Endothelial cell of umbilical vein (primary cell): ENCODE measurements around the gene LCA5L. TPM values are rescaled to one million over a fixed set of nuclear protein-coding genes. Genes with fewer than 3 reads are reported as not detected.

Experiments used
- BruUV-seq: library from RNA; stranded (reverse); fragments of 400-500 nt; replicated peaks from 2 replicates; lab custom pipeline; 2021; lab: Mats Ljungman, UMichigan
- CTCF ChIA-PET: fragments of 300-600, 350-600 bp; sonication (Branson Sonifier 250); formaldehyde crosslinking; loops from one replicate; lab custom pipeline; 2021; ENCODE audit warnings: antibody characterized with exemption, inconsistent platforms; lab: Charles Lee
- POLR2A ChIA-PET: fragments of 300-600, 350-600 bp; sonication (Branson Sonifier 250); formaldehyde crosslinking; loops from one replicate; lab custom pipeline; 2021; ENCODE audit warnings: antibody characterized with exemption, inconsistent platforms; lab: Charles Lee
- DNase-seq: peaks from one replicate; pipeline ENCODE4 v3.0.0-alpha.2; 2011; ENCODE audit warnings: low read depth, low spot score
- FAIRE-seq: peaks from 2 replicates; lab custom pipeline; 2011; peaks lifted over from hg19 to GRCh38; lab: Jason Lieb, UNC
- H2AFZ ChIP-seq: 2 replicates; pipeline ENCODE4 v1.6.0; 2012; ENCODE audit warnings: low read depth, low read length, control low read depth, inconsistent platforms
- H3K27ac ChIP-seq: 2 replicates; pipeline ENCODE4 v1.5.1; 2011; ENCODE audit warnings: low read depth, mild to moderate bottlenecking, control low read depth, low read length, moderate library complexity; ENCODE audit not compliant: insufficient read depth
- H3K27me3 ChIP-seq, 2 experiments: 2 replicates each; pipeline versions ENCODE4 v1.6.0 to v1.6.1; 2011; ENCODE audit warnings: low read length in 2 of 2, mixed read lengths in 1 of 2; ENCODE audit not compliant: control insufficient read depth in 2 of 2, insufficient read depth in 2 of 2
- H3K36me3 ChIP-seq, 2 experiments: 2 replicates in 1 of 2; 3 replicates in 1 of 2; pipeline ENCODE4 v1.5.1; 2011; ENCODE audit warnings: low read length in 2 of 2, mild to moderate bottlenecking in 1 of 2, moderate library complexity in 1 of 2; ENCODE audit not compliant: control insufficient read depth in 2 of 2, insufficient read depth in 2 of 2; ENCODE audit errors: extremely low read depth in 1 of 2
- H3K4me1 ChIP-seq: 3 replicates; pipeline ENCODE4 v1.5.1; 2011; ENCODE audit warnings: mild to moderate bottlenecking, low read length; ENCODE audit not compliant: control insufficient read depth, insufficient read depth; ENCODE audit errors: extremely low read depth
- H3K4me2 ChIP-seq: 2 replicates; pipeline ENCODE4 v1.6.1; 2011; ENCODE audit warnings: low read length, control low read depth, mixed read lengths; ENCODE audit not compliant: insufficient read depth
- H3K4me3 ChIP-seq, 3 experiments: fragments of 200-600 bp in 1 of 3; sonication (generic), shearing (Covaris generic) in 1 of 3; replicated peaks in 1 of 3; 2 replicates each; pipeline ENCODE4 v1.5.1; 2011 to 2016; ENCODE audit warnings: control low read depth in 3 of 3, low read length in 3 of 3, mild to moderate bottlenecking in 2 of 3, inconsistent platforms in 1 of 3, low read depth in 1 of 3, moderate library complexity in 1 of 3; ENCODE audit not compliant: insufficient read depth in 1 of 3
- H3K79me2 ChIP-seq: 2 replicates; pipeline ENCODE4 v1.6.0; 2012; ENCODE audit warnings: low read length, inconsistent platforms; ENCODE audit not compliant: control insufficient read depth, insufficient read depth
- H3K9ac ChIP-seq: replicated peaks from 2 replicates; pipeline ENCODE3; 2011; ENCODE audit warnings: low read length, control low read depth; ENCODE audit not compliant: insufficient read depth; ENCODE audit errors: extremely low read depth
- H3K9me1 ChIP-seq: replicated peaks from 3 replicates; pipeline ENCODE4 v1.6.0; 2011; ENCODE audit warnings: mild to moderate bottlenecking, low read length; ENCODE audit not compliant: control insufficient read depth, insufficient read depth; ENCODE audit errors: extremely low read depth
- H3K9me3 ChIP-seq: replicated peaks from 2 replicates; pipeline ENCODE4 v1.5.1; 2012; ENCODE audit warnings: low read length, inconsistent platforms; ENCODE audit not compliant: control insufficient read depth, insufficient read depth
- H4K20me1 ChIP-seq: replicated peaks from 2 replicates; pipeline ENCODE3; 2011; ENCODE audit warnings: mild to moderate bottlenecking, low read length; ENCODE audit not compliant: control insufficient read depth, insufficient read depth; ENCODE audit errors: extremely low read depth
- CTCF ChIP-seq, 2 donors: IDR thresholded peaks; 1 replicate in 1 of 2; 2 replicates in 1 of 2; pipeline ENCODE4 v1.5.1; 2011; ENCODE audit warnings: low read length in 2 of 2, mild to moderate bottlenecking in 2 of 2, moderate library complexity in 2 of 2, control low read depth in 1 of 2, inconsistent platforms in 1 of 2, low read depth in 1 of 2; ENCODE audit not compliant: insufficient read depth in 1 of 2; ENCODE audit errors: extremely low read depth in 1 of 2
- EZH2 ChIP-seq: IDR thresholded peaks from 2 replicates; pipeline ENCODE4 v1.6.1; 2012; ENCODE audit warnings: borderline replicate concordance, low read depth, mild to moderate bottlenecking, moderate library complexity, low read length, inconsistent platforms; ENCODE audit not compliant: severe bottlenecking
- FOS ChIP-seq: IDR thresholded peaks from 2 replicates; pipeline ENCODE4 v1.6.1; 2011; ENCODE audit warnings: mild to moderate bottlenecking, low read length, moderate library complexity, borderline replicate concordance; ENCODE audit not compliant: insufficient read depth
- GATA2 ChIP-seq: IDR thresholded peaks from 2 replicates; pipeline ENCODE4 v1.7.0; 2011; ENCODE audit warnings: low read depth, mild to moderate bottlenecking, moderate library complexity, mixed read lengths, low read length; ENCODE audit not compliant: insufficient read length, insufficient read depth
- JUN ChIP-seq: IDR thresholded peaks from 2 replicates; pipeline ENCODE4 v1.6.1; 2011; ENCODE audit warnings: borderline replicate concordance, low read depth; ENCODE audit not compliant: insufficient read length, insufficient read depth
- MAX ChIP-seq: IDR thresholded peaks from 2 replicates; pipeline ENCODE4 v1.6.1; 2011; ENCODE audit not compliant: insufficient read depth, insufficient read length
- MYC ChIP-seq: IDR thresholded peaks from one replicate; pipeline ENCODE4 v1.6.1; 2011; ENCODE audit warnings: mild to moderate bottlenecking, low read depth, low read length
- POLR2A ChIP-seq: IDR thresholded peaks from 2 replicates; pipeline ENCODE4 v1.6.1; 2012; ENCODE audit warnings: low read depth, mild to moderate bottlenecking, control low read depth, low read length
- POLR2AphosphoS5 ChIP-seq: IDR thresholded peaks from 2 replicates; pipeline ENCODE4 v1.6.1; 2012; ENCODE audit warnings: low read depth, mild to moderate bottlenecking, control low read depth, low read length, moderate library complexity; ENCODE audit not compliant: insufficient read depth
- dilution Hi-C: fragments of 300-500 bp; cut with MboI; formaldehyde crosslinking; loops from one replicate; pipeline ENCODE4 v1.15.0; 2019; ENCODE audit warnings: low sequenced_read_pairs; ENCODE audit not compliant: extremely low pct_ligation_motif_present
- intact Hi-C: fragments of 100-400 bp; cut with micrococcal nuclease; formaldehyde crosslinking; loops from one replicate; pipeline ENCODE4 v1.10.0; 2022
- polyA plus RNA-seq, 4 experiments: library from polyadenylated mRNA; depleted of rRNA in 3 of 4; stranded (reverse) in 3 of 4; unstranded in 1 of 4; fragments of >200 nt; gene quantifications; 2 replicates each; pipeline versions ENCODE4 v1.2.1 to v1.2.3, GENCODE V29; 2011 to 2012; ENCODE audit warnings: missing spikeins in 1 of 4
- total RNA-seq: library from RNA; stranded (reverse); gene quantifications from 2 replicates; pipeline ENCODE4 v1.2.3, GENCODE V29; 2021

The LCA5L gene
- total and polyA plus RNA-seq, 2 donors (not counting 3 experiments of a cell fraction or from before 2014, with no cell fraction given), result 0.26 to 1.0 TPM

GRCh38 chr21:39430954-39431353 lies 14.6 kb downstream of the LCA5L start:
- POLR2A ChIA-PET, result no interaction called here
- Histone ChIP-seq H3K9ac (no peak overlapping the region), H3K36me3 (no peaks in the 10 kb centered on the region), H3K9me1 (no peaks in the 10 kb centered on the region), H3K27me3 (no peaks in the 10 kb centered on the region), H3K9me3 (no peaks in the 10 kb centered on the region), H4K20me1 (no peaks in the 10 kb centered on the region), H3K4me1 (no peaks in the 10 kb centered on the region), H2AFZ (no peak overlapping the region), H3K79me2 (no peaks in the 10 kb centered on the region), H3K27ac (no peak overlapping the region), H3K4me2 (no peak overlapping the region), H3K4me3 (no peak overlapping the region)
- intact Hi-C loops (no loop called here), dilution Hi-C loops (no loop called here)
- BruUV-seq, result no TSS peak
- FAIRE-seq (no peak), DNase-seq (no peak)
- TF ChIP-seq MYC (no peak), MAX (no peak), EZH2 (no peak), POLR2AphosphoS5 (no peak), JUN (no peak), POLR2A (no peak), FOS (no peak), GATA2 (no peak), CTCF (IDR thresholded peaks at IDR 0.05; ENCODE audit: extremely low read depth in 1 of 2, insufficient read depth in 1 of 2, low read depth in 1 of 2, low read length in 2 of 2) (no peak)
- CTCF ChIA-PET, result interaction anchor here (0.9 to 2.6 kb wide), 5 partner anchors 9 to 57 kb away, joined by 3 to 10 read pairs (median 3); no protein-coding TSS in a partner anchor
